ENCODE results near the gene EDARADD. TPM values are rescaled to one million over a fixed set of nuclear protein-coding genes. Genes with fewer than 3 reads are reported as not detected.

Gene EDARADD
- total RNA-seq, 1 donor from 2014 or later: 1.4 TPM

DNA sequence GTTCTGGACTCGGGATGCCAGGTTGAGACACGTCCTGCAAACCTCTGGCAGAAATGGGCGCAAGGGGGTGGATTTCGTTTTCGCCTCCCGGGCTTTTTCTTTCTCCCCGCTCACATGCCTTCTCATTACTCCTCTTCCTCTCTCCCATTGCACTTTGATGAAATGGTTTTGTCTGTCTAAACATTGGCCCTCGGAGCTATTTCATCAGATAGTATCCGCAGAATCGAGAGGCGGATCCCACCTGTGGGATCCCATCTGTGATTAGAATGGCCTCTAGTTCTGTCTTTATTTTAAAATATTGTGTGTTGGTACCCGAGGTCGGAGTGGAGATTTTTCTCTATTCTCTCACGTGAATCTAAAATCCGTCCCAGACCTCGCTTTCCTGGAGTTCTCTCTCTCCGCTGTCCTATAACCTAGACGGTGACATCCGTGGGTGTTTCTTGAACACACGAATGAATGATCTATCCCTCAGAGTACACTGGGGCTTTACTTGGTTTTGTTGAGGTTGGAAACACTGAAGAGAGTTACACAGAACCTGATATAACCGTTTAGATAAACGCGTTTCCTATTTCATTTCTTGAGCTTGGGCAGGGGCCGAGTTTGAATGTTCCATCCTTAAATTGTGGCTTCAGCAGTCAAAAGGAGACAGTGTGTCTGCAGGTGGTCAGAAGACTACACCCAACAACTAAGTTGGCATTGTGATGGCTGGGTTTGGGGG lies 2.0 kb downstream of the EDARADD start:
- Histone ChIP-seq H3K9me3 (ENCODE audit: low read depth) (no peaks in the 10 kb centered on the region), H3K9ac (no peak overlapping the region), H3K27ac (no peak overlapping the region), H3K36me3 (no peaks in the 10 kb centered on the region), H3K27me3 (peaks cover 53% of the 10 kb centered on the region), H2AFZ (replicated peaks) (peak overlapping the region; percentile 98), H3K4me1 (peaks cover 14% of the 10 kb centered on the region), H3F3A (ENCODE audit: low read depth) (peaks cover 8% of the 10 kb centered on the region), H3K4me2 (peak overlapping the region; percentile 87), H3K79me2 (ENCODE audit: low read depth) (no peaks in the 10 kb centered on the region), H4K20me1 (ENCODE audit: low read depth) (no peaks in the 10 kb centered on the region), H3K4me3 (peak overlapping the region; percentile 78)
- peaks cover 17% of the 10 kb centered on the region for H3K27me3 Mint-ChIP-seq (ENCODE audit: insufficient read depth, low read depth)
- peak overlapping the region; percentile 11 for H3K27ac Mint-ChIP-seq
- peak overlapping the region; percentile 90 for H3K4me3 Mint-ChIP-seq
- DNase-seq (ENCODE audit: low spot score): no peak
- TF ChIP-seq EZH2phosphoT487 (IDR thresholded peaks at IDR 0.05): no peak
- TF ChIP-seq EZH2 (IDR thresholded peaks at IDR 0.05): no peak
- TF ChIP-seq, protein P1, sequence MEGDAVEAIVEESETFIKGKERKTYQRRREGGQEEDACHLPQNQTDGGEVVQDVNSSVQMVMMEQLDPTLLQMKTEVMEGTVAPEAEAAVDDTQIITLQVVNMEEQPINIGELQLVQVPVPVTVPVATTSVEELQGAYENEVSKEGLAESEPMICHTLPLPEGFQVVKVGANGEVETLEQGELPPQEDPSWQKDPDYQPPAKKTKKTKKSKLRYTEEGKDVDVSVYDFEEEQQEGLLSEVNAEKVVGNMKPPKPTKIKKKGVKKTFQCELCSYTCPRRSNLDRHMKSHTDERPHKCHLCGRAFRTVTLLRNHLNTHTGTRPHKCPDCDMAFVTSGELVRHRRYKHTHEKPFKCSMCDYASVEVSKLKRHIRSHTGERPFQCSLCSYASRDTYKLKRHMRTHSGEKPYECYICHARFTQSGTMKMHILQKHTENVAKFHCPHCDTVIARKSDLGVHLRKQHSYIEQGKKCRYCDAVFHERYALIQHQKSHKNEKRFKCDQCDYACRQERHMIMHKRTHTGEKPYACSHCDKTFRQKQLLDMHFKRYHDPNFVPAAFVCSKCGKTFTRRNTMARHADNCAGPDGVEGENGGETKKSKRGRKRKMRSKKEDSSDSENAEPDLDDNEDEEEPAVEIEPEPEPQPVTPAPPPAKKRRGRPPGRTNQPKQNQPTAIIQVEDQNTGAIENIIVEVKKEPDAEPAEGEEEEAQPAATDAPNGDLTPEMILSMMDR (IDR thresholded peaks at IDR 0.05): no peak
- H3K9me3 Mint-ChIP-seq: no peaks in the 10 kb centered on the region
- no peaks in the 10 kb centered on the region for H3K36me3 Mint-ChIP-seq
- peaks cover 31% of the 10 kb centered on the region for H3K4me1 Mint-ChIP-seq

DNA sequence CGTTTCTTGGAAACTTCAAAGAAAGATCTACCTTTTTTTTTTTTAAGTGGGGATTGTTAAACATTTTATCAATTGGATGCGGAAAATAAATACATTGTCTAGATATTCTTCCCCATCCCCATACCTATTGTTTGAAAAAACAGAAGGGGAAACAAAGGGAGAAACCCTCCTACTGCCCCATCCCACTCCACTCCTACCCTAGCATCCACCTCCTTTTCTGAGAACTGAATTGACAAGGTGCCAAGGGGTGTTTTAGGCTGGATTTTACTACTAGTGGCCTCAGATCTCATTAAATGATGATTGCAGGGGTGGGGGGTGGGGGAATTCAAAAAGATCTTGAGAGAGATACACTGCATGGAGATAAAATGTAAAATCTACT lies 2.6 kb downstream of the EDARADD start:
- no peak for DNase-seq (ENCODE audit: low spot score)
- H3K4me1 Mint-ChIP-seq: peaks cover 35% of the 10 kb centered on the region
- no peaks in the 10 kb centered on the region for H3K36me3 Mint-ChIP-seq
- Histone ChIP-seq H3K4me2 (peak overlapping the region; percentile 87), H4K20me1 (ENCODE audit: low read depth) (no peaks in the 10 kb centered on the region), H3K4me1 (peaks cover 14% of the 10 kb centered on the region), H3F3A (ENCODE audit: low read depth) (peaks cover 8% of the 10 kb centered on the region), H3K9me3 (ENCODE audit: low read depth) (no peaks in the 10 kb centered on the region), H3K27me3 (peaks cover 53% of the 10 kb centered on the region), H3K79me2 (ENCODE audit: low read depth) (no peaks in the 10 kb centered on the region), H3K27ac (no peak overlapping the region), H3K36me3 (no peaks in the 10 kb centered on the region), H2AFZ (replicated peaks) (no peak overlapping the region), H3K9ac (no peak overlapping the region), H3K4me3 (no peak overlapping the region)
- no peaks in the 10 kb centered on the region for H3K9me3 Mint-ChIP-seq
- TF ChIP-seq EZH2 (IDR thresholded peaks at IDR 0.05) (no peak), EZH2phosphoT487 (IDR thresholded peaks at IDR 0.05) (no peak)
- TF ChIP-seq, protein P1 (IDR thresholded peaks at IDR 0.05): no peak
- H3K27me3 Mint-ChIP-seq (ENCODE audit: insufficient read depth, low read depth): peaks cover 17% of the 10 kb centered on the region
- H3K4me3 Mint-ChIP-seq: peak overlapping the region; percentile 90
- peak overlapping the region; percentile 11 for H3K27ac Mint-ChIP-seq

DNA sequence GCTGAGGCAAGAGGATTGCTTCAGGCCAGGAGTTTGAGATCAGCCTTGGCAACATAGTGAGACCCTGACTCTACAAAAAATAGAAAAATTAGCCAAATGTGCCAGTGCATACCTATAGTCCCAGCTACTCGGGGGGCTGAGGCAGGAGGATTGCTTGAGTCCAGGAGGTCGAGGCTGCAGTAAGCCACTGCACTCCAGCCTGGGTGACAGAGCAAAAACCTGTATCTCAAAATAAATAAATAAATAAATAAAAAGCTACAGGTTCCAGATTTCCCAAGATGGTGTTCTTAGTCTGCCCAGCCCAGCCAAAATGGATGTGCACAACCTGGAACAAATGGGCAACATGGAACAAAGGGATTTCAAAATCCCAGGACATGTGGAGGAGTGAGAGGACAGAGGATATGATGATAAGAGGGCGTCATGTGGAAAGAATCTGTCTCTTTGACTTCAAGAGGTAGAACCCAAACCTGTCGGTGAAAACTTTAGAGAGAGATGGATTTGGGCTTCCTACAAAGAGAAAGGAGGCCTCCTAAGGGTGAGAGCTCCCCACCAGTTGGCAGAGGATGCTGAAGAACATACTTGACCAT lies 3.2 kb downstream of the EDARADD start:
- H3K9me3 ChIP-seq (ENCODE audit: low read depth): no peaks in the 10 kb centered on the region
- Mint-ChIP-seq H3K27me3 (ENCODE audit: insufficient read depth, low read depth) (peaks cover 17% of the 10 kb centered on the region), H3K9me3 (no peaks in the 10 kb centered on the region), H3K27ac (no peak overlapping the region), H3K4me3 (peak overlapping the region; percentile 90), H3K36me3 (no peaks in the 10 kb centered on the region), H3K4me1 (peaks cover 35% of the 10 kb centered on the region)
- H3K9ac ChIP-seq: no peak overlapping the region
- H3K4me1 ChIP-seq: peaks cover 14% of the 10 kb centered on the region
- H3K4me2 ChIP-seq: no peak overlapping the region
- no peaks in the 10 kb centered on the region for H3K36me3 ChIP-seq
- no peak for DNase-seq (ENCODE audit: low spot score)
- TF ChIP-seq, protein P1 (IDR thresholded peaks at IDR 0.05): no peak
- TF ChIP-seq EZH2 (IDR thresholded peaks at IDR 0.05): no peak
- no peak for TF ChIP-seq EZH2phosphoT487 (IDR thresholded peaks at IDR 0.05)
- no peaks in the 10 kb centered on the region for H3K79me2 ChIP-seq (ENCODE audit: low read depth)
- H3K27ac ChIP-seq: no peak overlapping the region
- no peaks in the 10 kb centered on the region for H4K20me1 ChIP-seq (ENCODE audit: low read depth)
- H3K27me3 ChIP-seq: peaks cover 53% of the 10 kb centered on the region
- H3K4me3 ChIP-seq: no peak overlapping the region
- peaks cover 8% of the 10 kb centered on the region for H3F3A ChIP-seq (ENCODE audit: low read depth)
- no peak overlapping the region for H2AFZ ChIP-seq (replicated peaks)

Measured in neural progenitor cell (in vitro differentiated cells).